Astrocyte (in vitro differentiated cells and primary cell): Measurements from ENCODE around the gene STON2. TPM values are rescaled to one million over a fixed set of nuclear protein-coding genes. Genes with fewer than 3 reads are reported as not detected.

Experiments
- DNase-seq: peaks from one replicate; pipeline ENCODE4 v3.0.0-alpha.2; 2010; ENCODE audit warnings: low read depth
- FAIRE-seq: peaks from 2 replicates; lab custom pipeline; 2011; peaks lifted over from hg19 to GRCh38; lab: Jason Lieb, UNC
- H2AFZ ChIP-seq: 2 replicates; pipeline ENCODE4 v1.6.0; 2012; ENCODE audit warnings: low read depth, low read length, inconsistent platforms
- H3K27ac ChIP-seq: 2 replicates; pipeline ENCODE4 v1.5.1; 2011; ENCODE audit warnings: low read depth, low read length, inconsistent platforms
- H3K27me3 ChIP-seq: 2 replicates; pipeline ENCODE4 v1.6.0; 2011; ENCODE audit warnings: low read length, inconsistent platforms; ENCODE audit not compliant: insufficient read depth
- H3K36me3 ChIP-seq: 2 replicates; pipeline ENCODE4 v1.5.1; 2011; ENCODE audit warnings: low read length, inconsistent platforms; ENCODE audit not compliant: insufficient read depth
- H3K4me1 ChIP-seq: 2 replicates; pipeline ENCODE4 v1.5.1; 2011; ENCODE audit warnings: low read length, inconsistent platforms; ENCODE audit not compliant: insufficient read depth
- H3K4me2 ChIP-seq: 2 replicates; pipeline ENCODE4 v1.6.0; 2012; ENCODE audit warnings: low read length, inconsistent platforms
- H3K4me3 ChIP-seq: 2 replicates; pipeline ENCODE4 v1.5.1; 2011; ENCODE audit warnings: low read depth, mild to moderate bottlenecking, low read length, inconsistent platforms; ENCODE audit not compliant: insufficient read depth
- H3K79me2 ChIP-seq: 2 replicates; pipeline ENCODE4 v1.6.0; 2012; ENCODE audit warnings: mild to moderate bottlenecking, low read length, inconsistent platforms; ENCODE audit not compliant: insufficient read depth
- H3K9ac ChIP-seq: 2 replicates; pipeline ENCODE4 v1.6.0; 2012; ENCODE audit warnings: mild to moderate bottlenecking, low read length, inconsistent platforms
- H3K9me3 ChIP-seq: 2 replicates; pipeline ENCODE4 v1.5.1; 2012; ENCODE audit warnings: low read depth, mild to moderate bottlenecking, low read length, inconsistent platforms; ENCODE audit not compliant: insufficient read depth
- H4K20me1 ChIP-seq: 2 replicates; pipeline ENCODE4 v1.6.0; 2012; ENCODE audit warnings: low read length, inconsistent platforms; ENCODE audit not compliant: insufficient read depth
- H3K27ac Mint-ChIP-seq: one replicate; pipeline ENCODE4 v1.8.0; 2021; ENCODE audit warnings: mild to moderate bottlenecking, mixed read lengths; ENCODE audit not compliant: unreplicated experiment
- H3K27me3 Mint-ChIP-seq: one replicate; pipeline ENCODE4 v1.8.0; 2021; ENCODE audit warnings: low read depth, mixed read lengths; ENCODE audit not compliant: unreplicated experiment
- H3K36me3 Mint-ChIP-seq: one replicate; pipeline ENCODE4 v1.8.0; 2021; ENCODE audit warnings: low read depth, mixed read lengths; ENCODE audit not compliant: unreplicated experiment
- H3K4me1 Mint-ChIP-seq: one replicate; pipeline ENCODE4 v1.8.0; 2021; ENCODE audit warnings: low read depth, mixed read lengths; ENCODE audit not compliant: unreplicated experiment
- H3K4me3 Mint-ChIP-seq: one replicate; pipeline ENCODE4 v1.8.0; 2021; ENCODE audit warnings: mild to moderate bottlenecking, moderate library complexity, mixed read lengths; ENCODE audit not compliant: unreplicated experiment
- H3K9me3 Mint-ChIP-seq: one replicate; pipeline ENCODE4 v1.8.0; 2021; ENCODE audit warnings: mild to moderate bottlenecking, mixed read lengths; ENCODE audit not compliant: unreplicated experiment
- CTCF ChIP-seq: IDR thresholded peaks from 2 replicates; pipeline ENCODE4 v1.5.1; 2011; ENCODE audit warnings: low read depth, mild to moderate bottlenecking, inconsistent platforms, low read length, moderate library complexity; ENCODE audit not compliant: insufficient read depth
- EZH2 ChIP-seq: IDR thresholded peaks from 2 replicates; pipeline ENCODE4 v1.6.1; 2012; ENCODE audit warnings: mild to moderate bottlenecking, low read length, inconsistent platforms; ENCODE audit not compliant: insufficient read depth
- total RNA-seq: library from RNA; stranded (reverse); gene quantifications from 2 replicates; pipeline ENCODE4 v1.2.1, GENCODE V29; 2021

The STON2 gene
- total RNA-seq, 1 donor from 2014 or later = 52.9 TPM

GRCh38 chr14:81303258-81303935, 96.7 kb downstream of the STON2 start:
- H3K4me2 ChIP-seq = no peak overlapping the region
- no peaks in the 10 kb centered on the region for H3K27me3 ChIP-seq
- no peaks in the 10 kb centered on the region for H3K4me1 ChIP-seq
- DNase-seq (no peak), FAIRE-seq (no peak)
- H3K36me3 Mint-ChIP-seq = no peaks in the 10 kb centered on the region
- no peak overlapping the region for H3K4me3 ChIP-seq
- H3K27ac ChIP-seq = no peak overlapping the region
- no peak overlapping the region for H3K27ac Mint-ChIP-seq
- no peaks in the 10 kb centered on the region for H3K79me2 ChIP-seq
- H3K4me1 Mint-ChIP-seq = peaks cover 19% of the 10 kb centered on the region
- H2AFZ ChIP-seq = no peak overlapping the region
- H3K9me3 ChIP-seq = no peaks in the 10 kb centered on the region
- H4K20me1 ChIP-seq = no peaks in the 10 kb centered on the region
- H3K27me3 Mint-ChIP-seq = no peaks in the 10 kb centered on the region
- TF ChIP-seq CTCF (no peak), EZH2 (no peak)
- H3K36me3 ChIP-seq = no peaks in the 10 kb centered on the region
- no peak overlapping the region for H3K9ac ChIP-seq
- H3K9me3 Mint-ChIP-seq = no peaks in the 10 kb centered on the region
- no peak overlapping the region for H3K4me3 Mint-ChIP-seq

- TF ChIP-seq EZH2 (no peak), CTCF (no peak)
- H3K27me3 Mint-ChIP-seq = no peaks in the 10 kb centered on the region
- Histone ChIP-seq H4K20me1 (no peaks in the 10 kb centered on the region), H3K4me3 (no peak overlapping the region), H3K27me3 (no peaks in the 10 kb centered on the region), H3K4me2 (no peak overlapping the region), H3K9ac (no peak overlapping the region), H3K79me2 (no peaks in the 10 kb centered on the region), H3K9me3 (no peaks in the 10 kb centered on the region), H3K27ac (no peak overlapping the region), H3K36me3 (no peaks in the 10 kb centered on the region), H3K4me1 (no peaks in the 10 kb centered on the region), H2AFZ (no peak overlapping the region)
- FAIRE-seq (no peak), DNase-seq (no peak)
- H3K27ac Mint-ChIP-seq = no peak overlapping the region
- peaks cover 23% of the 10 kb centered on the region for H3K4me1 Mint-ChIP-seq
- no peaks in the 10 kb centered on the region for H3K36me3 Mint-ChIP-seq
- H3K4me3 Mint-ChIP-seq = no peak overlapping the region
- no peaks in the 10 kb centered on the region for H3K9me3 Mint-ChIP-seq
Measured at GRCh38 chr14:81302638-81303037, 97.5 kb downstream of the STON2 start.

- Mint-ChIP-seq H3K4me1 (peaks cover 21% of the 10 kb centered on the region), H3K4me3 (no peak overlapping the region), H3K36me3 (no peaks in the 10 kb centered on the region), H3K27me3 (no peaks in the 10 kb centered on the region), H3K27ac (no peak overlapping the region), H3K9me3 (no peaks in the 10 kb centered on the region)
- Histone ChIP-seq H3K79me2 (no peaks in the 10 kb centered on the region), H4K20me1 (no peaks in the 10 kb centered on the region), H3K27me3 (no peaks in the 10 kb centered on the region), H3K4me2 (no peak overlapping the region), H3K36me3 (no peaks in the 10 kb centered on the region), H2AFZ (no peak overlapping the region), H3K4me3 (no peak overlapping the region), H3K9me3 (no peaks in the 10 kb centered on the region), H3K4me1 (no peaks in the 10 kb centered on the region), H3K9ac (no peak overlapping the region), H3K27ac (no peak overlapping the region)
- no peak for FAIRE-seq
- no peak for DNase-seq
- no peak for TF ChIP-seq CTCF
- TF ChIP-seq EZH2 = no peak
Measured at GRCh38 chr14:81301813-81302212, 98.3 kb downstream of the STON2 start.
